OCI-LY1 (cell line): ENCODE results near the gene OXSR1.

ENCODE experiments used
- H2AFZ ChIP-seq: fragments of 200-600 bp; sonication (generic), shearing (Covaris generic); 2 replicates; pipeline ENCODE4 v1.6.0; 2014; ENCODE audit warnings: antibody characterized with exemption, mild to moderate bottlenecking, low read length
- H3F3A ChIP-seq: fragments of 200-600 bp; sonication (generic), shearing (Covaris generic); 2 replicates; pipeline ENCODE4 v1.6.0; 2014; ENCODE audit warnings: mild to moderate bottlenecking, antibody characterized with exemption, low read length, moderate library complexity; ENCODE audit not compliant: insufficient read depth
- H3K27ac ChIP-seq: fragments of 200-600 bp; sonication (generic); 2 replicates; pipeline ENCODE4 v1.5.1; 2014; ENCODE audit warnings: low read length, mixed run types, mild to moderate bottlenecking, low read depth; ENCODE audit not compliant: poor library complexity, severe bottlenecking
- H3K27me3 ChIP-seq: fragments of 200-600 bp; sonication (generic); 2 replicates; pipeline ENCODE4 v1.6.0; 2014; ENCODE audit warnings: antibody characterized with exemption, mild to moderate bottlenecking, low read length, moderate library complexity; ENCODE audit not compliant: insufficient read depth
- H3K36me3 ChIP-seq: fragments of 200-600 bp; sonication (generic); 2 replicates; pipeline ENCODE4 v1.6.1; 2014; ENCODE audit warnings: mild to moderate bottlenecking, antibody characterized with exemption, low read length, moderate library complexity, mixed read lengths; ENCODE audit not compliant: insufficient read depth
- H3K4me1 ChIP-seq: fragments of 200-600 bp; sonication (generic); 2 replicates; pipeline ENCODE4 v1.5.1; 2014; ENCODE audit warnings: mild to moderate bottlenecking, low read length, moderate library complexity; ENCODE audit not compliant: insufficient read depth, severe bottlenecking
- H3K4me2 ChIP-seq: fragments of 200-600 bp; sonication (generic), shearing (Covaris generic); 2 replicates; pipeline ENCODE4 v1.6.1; 2014; ENCODE audit warnings: low read length
- H3K4me3 ChIP-seq: fragments of 200-600 bp; sonication (generic); 2 replicates; pipeline ENCODE4 v1.5.1; 2014; ENCODE audit warnings: low read length, low read depth, mild to moderate bottlenecking, mixed read lengths; ENCODE audit not compliant: poor library complexity, severe bottlenecking
- H3K79me2 ChIP-seq: fragments of 200-600 bp; shearing (Covaris generic); 2 replicates; pipeline ENCODE4 v1.6.1; 2016; ENCODE audit warnings: mixed run types, low read length, mixed read lengths; ENCODE audit not compliant: insufficient read depth
- H3K9ac ChIP-seq: fragments of 200-600 bp; sonication (generic), shearing (Covaris generic); 2 replicates; pipeline ENCODE4 v1.6.1; 2014; ENCODE audit warnings: mild to moderate bottlenecking, low read length, mixed read lengths
- H3K9me2 ChIP-seq: fragments of 200-600 bp; sonication (generic), shearing (Covaris generic); 2 replicates; pipeline ENCODE4 v1.6.1; 2014; ENCODE audit warnings: low read depth, mild to moderate bottlenecking, low read length, mixed read lengths
- H3K9me3 ChIP-seq: fragments of 200-600 bp; shearing (Covaris generic); 2 replicates; pipeline ENCODE4 v1.6.1; 2014; ENCODE audit warnings: low read length, mixed read lengths
- H4K20me1 ChIP-seq: fragments of 200-600 bp; sonication (generic), shearing (Covaris generic); 2 replicates; pipeline ENCODE4 v1.6.0; 2016; ENCODE audit warnings: mild to moderate bottlenecking, low read length; ENCODE audit not compliant: insufficient read depth
- CTCF ChIP-seq: fragments of 200-600 bp; sonication (generic), shearing (Covaris generic); IDR thresholded peaks from 2 replicates; pipeline ENCODE4 v1.5.1; 2017; ENCODE audit warnings: mild to moderate bottlenecking, antibody characterized with exemption, low read length, moderate library complexity, mixed read lengths
- EZH2 ChIP-seq: fragments of 200-600 bp; sonication (generic), shearing (Covaris generic); IDR thresholded peaks from 2 replicates; pipeline ENCODE4 v1.8.0; 2017; ENCODE audit warnings: borderline replicate concordance, mixed run types, mild to moderate bottlenecking, antibody characterized with exemption, low read length, moderate library complexity, mixed read lengths

OXSR1 gene

GRCh38 chr3:38268522-38268921 is 103.2 kb downstream of the OXSR1 start:
- no peaks in the 10 kb centered on the region for H3K27me3 ChIP-seq
- no peaks in the 10 kb centered on the region for H4K20me1 ChIP-seq
- H3K27ac ChIP-seq: no peak overlapping the region
- no peak overlapping the region for H3K4me3 ChIP-seq
- peaks cover 14% of the 10 kb centered on the region for H3K4me1 ChIP-seq
- no peak overlapping the region for H3K9ac ChIP-seq
- no peaks in the 10 kb centered on the region for H3K9me3 ChIP-seq
- no peaks in the 10 kb centered on the region for H3K79me2 ChIP-seq
- H3K9me2 ChIP-seq: no peaks in the 10 kb centered on the region
- H2AFZ ChIP-seq: no peak overlapping the region
- no peaks in the 10 kb centered on the region for H3K36me3 ChIP-seq
- no peak for TF ChIP-seq CTCF
- no peaks in the 10 kb centered on the region for H3F3A ChIP-seq
- no peak overlapping the region for H3K4me2 ChIP-seq

- H3K4me1 ChIP-seq: peaks cover 14% of the 10 kb centered on the region
- H3K9ac ChIP-seq: no peak overlapping the region
- no peaks in the 10 kb centered on the region for H3F3A ChIP-seq
- H3K9me3 ChIP-seq: no peaks in the 10 kb centered on the region
- H3K27ac ChIP-seq: no peak overlapping the region
- H3K79me2 ChIP-seq: no peaks in the 10 kb centered on the region
- no peaks in the 10 kb centered on the region for H3K36me3 ChIP-seq
- H2AFZ ChIP-seq: no peak overlapping the region
- no peaks in the 10 kb centered on the region for H4K20me1 ChIP-seq
- no peak overlapping the region for H3K4me2 ChIP-seq
- H3K9me2 ChIP-seq: no peaks in the 10 kb centered on the region
- TF ChIP-seq EZH2 (no peak), CTCF (no peak)
- no peak overlapping the region for H3K4me3 ChIP-seq
- no peaks in the 10 kb centered on the region for H3K27me3 ChIP-seq
Measured at GRCh38 chr3:38270606-38271005, 105.3 kb downstream of the OXSR1 start.

- H3K27me3 ChIP-seq: no peaks in the 10 kb centered on the region
- no peaks in the 10 kb centered on the region for H3K79me2 ChIP-seq
- peaks cover 14% of the 10 kb centered on the region for H3K4me1 ChIP-seq
- no peak overlapping the region for H2AFZ ChIP-seq
- H3K9me3 ChIP-seq: no peaks in the 10 kb centered on the region
- TF ChIP-seq CTCF (no peak), EZH2 (no peak)
- no peaks in the 10 kb centered on the region for H3K36me3 ChIP-seq
- H3F3A ChIP-seq: no peaks in the 10 kb centered on the region
- H3K4me2 ChIP-seq: no peak overlapping the region
- no peak overlapping the region for H3K9ac ChIP-seq
- no peaks in the 10 kb centered on the region for H3K9me2 ChIP-seq
- H4K20me1 ChIP-seq: no peaks in the 10 kb centered on the region
- no peak overlapping the region for H3K27ac ChIP-seq
- H3K4me3 ChIP-seq: no peak overlapping the region
Measured at GRCh38 chr3:38271553-38271952, 106.2 kb downstream of the OXSR1 start.
